ENCODE measurements around the gene CRYBB1.

Gene CRYBB1

GRCh38 chr22:26617271-26618199 lies at the start of gene CRYBB1:
TSS of gene CRYBB1 (minus strand) at chr22:26618027. CDS start at chr22:26616319, 1,708 bp downstream.
- no peak for DNase-seq (ENCODE audit: low read depth)

- no peak for DNase-seq (ENCODE audit: low read depth)
These were observed 49.3 kb upstream of the CRYBB1 start for GRCh38 chr22:26667140-26667539.

- DNase-seq (ENCODE audit: low read depth) = no peak
These were observed 48.0 kb upstream of the CRYBB1 start for GRCh38 chr22:26665813-26666231.

GRCh38 chr22:26663374-26663923 lies 45.6 kb upstream of the CRYBB1 start:
- DNase-seq (ENCODE audit: low read depth) = no peak

GRCh38 chr22:26662160-26662559 lies 44.3 kb upstream of the CRYBB1 start:
- DNase-seq (ENCODE audit: low read depth) = no peak

- no peak for DNase-seq (ENCODE audit: low read depth)
These were observed 43.2 kb upstream of the CRYBB1 start for GRCh38 chr22:26660961-26661578.

- no peak for DNase-seq (ENCODE audit: low read depth)
These were observed 42.5 kb upstream of the CRYBB1 start for GRCh38 chr22:26660356-26660755.

GRCh38 chr22:26658671-26659478 lies 41.0 kb upstream of the CRYBB1 start:
- DNase-seq (ENCODE audit: low read depth) = peak; percentile 89

- DNase-seq (ENCODE audit: low read depth) = no peak
These were observed 40.3 kb upstream of the CRYBB1 start for GRCh38 chr22:26658161-26658560.

GRCh38 chr22:26656891-26657851 lies 39.3 kb upstream of the CRYBB1 start, which contains the start of gene MIAT:
TSS of gene MIAT (plus strand) at chr22:26657588.
- no peak for DNase-seq (ENCODE audit: low read depth)

- no peak for DNase-seq (ENCODE audit: low read depth)
These were observed 34.0 kb upstream of the CRYBB1 start for GRCh38 chr22:26651815-26652214.

GRCh38 chr22:26650722-26651421 lies 33.0 kb upstream of the CRYBB1 start:
- DNase-seq (ENCODE audit: low read depth) = no peak

- no peak for DNase-seq (ENCODE audit: low read depth)
These were observed 30.9 kb upstream of the CRYBB1 start for GRCh38 chr22:26648528-26649388.

- no peak for DNase-seq (ENCODE audit: low read depth)
These were observed 30.2 kb upstream of the CRYBB1 start for GRCh38 chr22:26648011-26648497.

GRCh38 chr22:26646158-26646557 lies 28.3 kb upstream of the CRYBB1 start:
- DNase-seq (ENCODE audit: low read depth) = no peak

- no peak for DNase-seq (ENCODE audit: low read depth)
These were observed 25.7 kb upstream of the CRYBB1 start for GRCh38 chr22:26643418-26644100.

GRCh38 chr22:26642465-26643417 lies 24.9 kb upstream of the CRYBB1 start:
- no peak for DNase-seq (ENCODE audit: low read depth)
